A549 (cell line): ENCODE results near the gene GPBP1. TPM values are rescaled to one million over a fixed set of nuclear protein-coding genes. Genes with fewer than 3 reads are reported as not detected.

ENCODE experiments used
- ATAC-seq, 2 experiments: fragments of 200-7000 bp in 1 of 2; fragments of >200 bp in 1 of 2; cut with Nextera tagmentation in 1 of 2; cut with Tn5 transposase in 1 of 2; 3 replicates each; pipeline versions ENCODE4 v1.8.0 to v1.9.1; 2018 to 2020; ENCODE audit warnings: mild to moderate bottlenecking in 1 of 2, moderate library complexity in 1 of 2
- CTCF ChIA-PET: fragments of 300-600 bp; sonication (Branson Sonifier 250); formaldehyde crosslinking; extraction: SDS; loops from one replicate; lab custom pipeline; 2021; ENCODE audit warnings: antibody characterized with exemption, inconsistent platforms; lab: Yijun Ruan, JAX
- POLR2A ChIA-PET: fragments of 350-600 bp; formaldehyde crosslinking; extraction: SDS; loops from one replicate; lab custom pipeline; 2021; ENCODE audit warnings: antibody characterized with exemption, inconsistent platforms; lab: Yijun Ruan, JAX
- DNase-seq, 2 experiments: peaks; one replicate each; pipeline versions ENCODE4 v3.0.0 to v3.0.0-alpha.2; 2011 to 2016; ENCODE audit warnings: low read depth in 1 of 2, low spot score in 1 of 2
- FAIRE-seq: peaks from 2 replicates; lab custom pipeline; 2011; peaks lifted over from hg19 to GRCh38; lab: Jason Lieb, UNC
- H3K27ac ChIP-seq, 2 experiments: fragments of >200 bp; sonication (Bioruptor Twin); formaldehyde crosslinking; 3 replicates each; pipeline ENCODE4 v1.5.1; 2016 to 2017
- H3K4me1 ChIP-seq: fragments of >200 bp; sonication (Bioruptor Twin); formaldehyde crosslinking; 3 replicates; pipeline ENCODE4 v1.6.1; 2016
- H3K4me2 ChIP-seq: fragments of >200 bp; sonication (Bioruptor Twin); formaldehyde crosslinking; 3 replicates; pipeline ENCODE4 v1.6.1; 2016
- H3K4me3 ChIP-seq: fragments of >200 bp; sonication (Bioruptor Twin); formaldehyde crosslinking; 3 replicates; pipeline ENCODE4 v1.5.1; 2016
- H3K9me3 ChIP-seq: fragments of >200 bp; sonication (Bioruptor Twin); formaldehyde crosslinking; 3 replicates; pipeline ENCODE4 v1.6.1; 2016
- ATOH8 ChIP-seq: fragments of 250-450 bp; sonication (Bioruptor Pico); IDR thresholded peaks from 2 replicates; pipeline ENCODE4 v1.5.0; 2020; ENCODE audit warnings: low read depth, mild to moderate bottlenecking, moderate library complexity
- CBX2 ChIP-seq: fragments of 200-600 bp; sonication (generic); IDR thresholded peaks from 2 replicates; pipeline ENCODE4 v1.6.1; 2016; ENCODE audit warnings: low read depth, mild to moderate bottlenecking, borderline replicate concordance
- CEBPB ChIP-seq, 2 experiments: fragments of >200 bp in 1 of 2; sonication (Bioruptor Twin) in 1 of 2; formaldehyde crosslinking in 1 of 2; IDR thresholded peaks; 2 replicates each; pipeline ENCODE4 v1.6.1; 2012 to 2016
- CHD4 ChIP-seq: fragments of 200-600 bp; sonication (generic); IDR thresholded peaks from 2 replicates; pipeline ENCODE4 v1.6.1; 2016; ENCODE audit warnings: antibody characterized with exemption, mild to moderate bottlenecking, borderline replicate concordance
- EHMT2 ChIP-seq: fragments of 200-600 bp; sonication (generic); IDR thresholded peaks from 2 replicates; pipeline ENCODE4 v1.6.1; 2016; ENCODE audit warnings: antibody characterized with exemption, low read depth, mild to moderate bottlenecking, moderate library complexity
- ELK1 ChIP-seq: fragments of 150-350 bp; IDR thresholded peaks from 2 replicates; pipeline ENCODE4 v1.6.1; 2014; ENCODE audit warnings: low read depth, mild to moderate bottlenecking, low read length
- FOSB ChIP-seq: fragments of 250-450 bp; sonication (Bioruptor Pico); IDR thresholded peaks from 2 replicates; pipeline ENCODE4 v1.5.0; 2020; ENCODE audit warnings: mild to moderate bottlenecking, moderate library complexity
- GATA3 ChIP-seq: IDR thresholded peaks from 2 replicates; pipeline ENCODE4 v1.6.1; 2012; ENCODE audit warnings: borderline replicate concordance
- HDAC2 ChIP-seq: fragments of 200-600 bp; sonication (generic); IDR thresholded peaks from 2 replicates; pipeline ENCODE4 v1.6.1; 2016
- HEYL ChIP-seq: fragments of 250-450 bp; sonication (Bioruptor Pico); IDR thresholded peaks from 2 replicates; pipeline ENCODE4 v1.8.0; 2021; ENCODE audit warnings: mild to moderate bottlenecking, moderate library complexity
- JUNB ChIP-seq: fragments of >200 bp; sonication (Bioruptor Twin); formaldehyde crosslinking; IDR thresholded peaks from 2 replicates; pipeline ENCODE4 v1.6.1; 2016
- KDM1A ChIP-seq: fragments of 200-600 bp; sonication (generic); IDR thresholded peaks from 2 replicates; pipeline ENCODE4 v1.6.1; 2016; ENCODE audit warnings: low read depth, mild to moderate bottlenecking
- MAX ChIP-seq: IDR thresholded peaks from 2 replicates; pipeline ENCODE4 v1.6.1; 2012
- MYC ChIP-seq: IDR thresholded peaks from 2 replicates; pipeline ENCODE4 v1.6.1; 2012; ENCODE audit warnings: mild to moderate bottlenecking, inconsistent platforms, low read length, improper control_type of control experiment, borderline replicate concordance
- NR3C1 ChIP-seq: fragments of >200 bp; sonication (Bioruptor Twin); formaldehyde crosslinking; IDR thresholded peaks from 3 replicates; pipeline ENCODE4 v1.6.1; 2017
- PBX3 ChIP-seq: IDR thresholded peaks from 2 replicates; pipeline ENCODE4 v1.6.1; 2012
- PHF8 ChIP-seq: fragments of 200-600 bp; sonication (generic); IDR thresholded peaks from 2 replicates; pipeline ENCODE4 v1.6.1; 2016; ENCODE audit warnings: low read depth, mild to moderate bottlenecking, antibody characterized with exemption, moderate library complexity, borderline replicate concordance
- POLR2AphosphoS2 ChIP-seq: conservative IDR thresholded peaks from 2 replicates; pipeline ENCODE4 v1.6.1; 2012; ENCODE audit warnings: low read length, improper control_type of control experiment, inconsistent platforms
- RCOR1 ChIP-seq: fragments of 150-350 bp; IDR thresholded peaks from 2 replicates; pipeline ENCODE4 v1.6.1; 2014; ENCODE audit warnings: antibody characterized with exemption, low read length, low read depth
- REST ChIP-seq: fragments of 200-600 bp; sonication (generic); IDR thresholded peaks from 2 replicates; pipeline ENCODE4 v1.6.1; 2016; ENCODE audit warnings: antibody characterized with exemption, mild to moderate bottlenecking, moderate library complexity
- RFX5 ChIP-seq: fragments of 450-650 bp; IDR thresholded peaks from 2 replicates; pipeline ENCODE4 v1.7.1; 2014; ENCODE audit warnings: antibody characterized with exemption, mild to moderate bottlenecking, moderate library complexity
- ZC3H11A ChIP-seq: fragments of 450-650 bp; IDR thresholded peaks from 2 replicates; pipeline ENCODE4 v1.6.1; 2014; ENCODE audit warnings: antibody characterized with exemption, mild to moderate bottlenecking
- ZFP36 ChIP-seq: fragments of 450-650 bp; IDR thresholded peaks from 2 replicates; pipeline ENCODE4 v1.6.1; 2014; ENCODE audit warnings: borderline replicate concordance; ENCODE audit not compliant: partially characterized antibody
- WGBS: methylation state at CpG from one replicate; pipeline ENCODE4 v1.1.6; 2017; ENCODE audit errors: missing lambda C conversion rate; 5-methylcytosine and 5-hydroxymethylcytosine counted together
- polyA plus RNA-seq, 4 experiments: library from polyadenylated mRNA; depleted of rRNA in 3 of 4; stranded (reverse); fragments of >200 nt; fragmentation: RNase III in 1 of 4; extraction: RNeasy Plus Mini Kit Qiagen cat#74134 plus additional on column Dnase treatment in 1 of 4; gene quantifications; 2 replicates in 3 of 4; 3 replicates in 1 of 4; pipeline ENCODE4 v1.2.3, GENCODE V29; 2011 to 2017

GPBP1 gene
- polyA plus RNA-seq, 2 of the 4 experiments (the other 2 are of a cell fraction), result 31.0 to 86.0 TPM

GRCh38 chr5:57195060-57195459 is 21.2 kb downstream of the GPBP1 start:
- ChIA-PET CTCF (no interaction called here), POLR2A (interaction anchor here (1.1 kb wide), 1 partner anchor 285 kb away, joined by 3 read pairs; no protein-coding TSS in a partner anchor)
- H3K4me2 ChIP-seq, result no peak overlapping the region
- no peaks in the 10 kb centered on the region for H3K4me1 ChIP-seq
- FAIRE-seq (no peak), ATAC-seq (no peak), DNase-seq (no peak)
- no peak overlapping the region for H3K27ac ChIP-seq
- H3K4me3 ChIP-seq, result no peak overlapping the region
- H3K9me3 ChIP-seq, result no peaks in the 10 kb centered on the region
- WGBS, result 78% methylated on average over 2 of the region's 2 CpGs
- TF ChIP-seq CBX2 (no peak), MYC (no peak), JUNB (no peak), PBX3 (no peak), CHD4 (no peak), PHF8 (no peak), RFX5 (no peak), POLR2AphosphoS2 (no peak), HEYL (CRISPR knock-in tag) (no peak), KDM1A (no peak), ZFP36 (no peak), ELK1 (no peak), ATOH8 (CRISPR knock-in tag) (no peak), REST (no peak), RCOR1 (no peak), CEBPB (IDR thresholded peaks at IDR 0.05) (no peak), GATA3 (no peak), NR3C1 (no peak)

GRCh38 chr5:57199866-57200265 is 26.0 kb downstream of the GPBP1 start:
- WGBS, result 79% methylated on average over 6 of the region's 8 CpGs
- CTCF ChIA-PET, result no interaction called here
- peaks cover 10% of the 10 kb centered on the region; the same call in 1 of the 3 replicates for H3K4me1 ChIP-seq
- FAIRE-seq, result no peak
- DNase-seq, result no peak
- TF ChIP-seq HDAC2 (no peak), EHMT2 (no peak), FOSB (CRISPR knock-in tag) (no peak), ZC3H11A (no peak), MAX (no peak), NR3C1 (no peak)
- TF ChIP-seq, all 56 proteins: peak for 0
- no peak for ATAC-seq
- Histone ChIP-seq H3K27ac (no peak overlapping the region), H3K4me2 (no peak overlapping the region), H3K9me3 (no peaks in the 10 kb centered on the region), H3K4me3 (no peak overlapping the region)
- POLR2A ChIA-PET, result no interaction called here
